AG09309 (cell line): ENCODE measurements around the gene SYTL5.

ENCODE experiments used
- DNase-seq: peaks from one replicate; pipeline ENCODE4 v3.0.0-alpha.2; 2010; ENCODE audit warnings: low read depth
- H3K4me3 ChIP-seq: 2 replicates; pipeline ENCODE4 v1.5.1; 2011; ENCODE audit warnings: mild to moderate bottlenecking, low read depth, low read length, moderate library complexity; ENCODE audit not compliant: control insufficient read depth
- CTCF ChIP-seq: IDR thresholded peaks from 2 replicates; pipeline ENCODE4 v1.5.1; 2011; ENCODE audit warnings: mild to moderate bottlenecking, low read depth, low read length, inconsistent platforms; ENCODE audit not compliant: insufficient read depth, control insufficient read depth; ENCODE audit errors: missing control alignments

The SYTL5 gene

DNA sequence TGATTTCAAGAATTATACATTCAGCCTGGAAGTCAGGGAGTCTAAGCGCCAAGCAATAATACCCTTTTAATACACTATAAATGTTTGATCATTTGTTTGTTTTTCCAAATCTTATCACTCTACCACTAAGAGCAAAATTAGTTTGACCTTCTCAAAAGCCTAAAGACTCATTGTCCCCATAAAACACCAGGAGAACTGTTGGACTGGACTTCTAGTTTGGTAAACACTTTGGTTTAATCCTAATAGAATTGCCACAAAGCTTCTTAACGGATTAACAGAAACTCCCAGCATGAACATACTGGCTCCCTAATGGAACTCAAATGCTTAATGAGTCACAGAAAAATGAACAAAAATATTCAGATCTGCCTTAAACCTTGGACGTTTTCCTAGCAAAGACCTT, 34.9 kb downstream of the SYTL5 start:
- DNase-seq: no peak
- TF ChIP-seq CTCF: no peak
- no peak overlapping the region for H3K4me3 ChIP-seq

GRCh38 chrX:38044701-38045100, 38.3 kb downstream of the SYTL5 start:
- DNase-seq: no peak
- H3K4me3 ChIP-seq: no peak overlapping the region
- TF ChIP-seq CTCF: no peak

DNA sequence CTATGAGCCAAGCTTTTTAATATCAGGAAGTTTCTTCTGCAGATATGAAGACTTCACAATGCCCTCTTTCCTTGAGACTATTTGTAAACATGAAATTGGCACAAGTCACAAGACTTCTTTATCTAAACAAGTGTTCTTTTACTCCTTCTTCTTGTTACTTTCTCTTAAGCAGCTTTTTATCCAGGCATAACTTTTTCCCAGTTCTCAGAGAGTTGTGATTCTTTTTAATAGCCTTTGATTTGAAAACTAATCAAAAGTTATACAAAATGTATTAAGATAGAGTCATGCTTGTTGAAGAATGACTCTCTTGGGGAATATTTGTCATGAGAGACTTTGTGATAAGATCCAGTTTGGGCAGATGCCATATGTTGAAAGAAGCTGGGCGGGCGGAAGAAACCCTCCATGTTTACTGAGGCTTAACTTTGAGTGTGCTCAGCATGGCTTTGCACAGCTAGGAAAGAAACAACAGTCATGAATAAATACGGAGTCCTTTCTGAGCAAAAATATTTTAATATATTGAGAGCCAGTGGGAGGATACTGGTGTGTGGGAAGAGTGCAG, 39.3 kb downstream of the SYTL5 start:
- H3K4me3 ChIP-seq: no peak overlapping the region
- DNase-seq: no peak
- no peak for TF ChIP-seq CTCF

GRCh38 chrX:38048886-38049285, 42.5 kb downstream of the SYTL5 start:
- DNase-seq: no peak
- TF ChIP-seq CTCF: no peak

DNA sequence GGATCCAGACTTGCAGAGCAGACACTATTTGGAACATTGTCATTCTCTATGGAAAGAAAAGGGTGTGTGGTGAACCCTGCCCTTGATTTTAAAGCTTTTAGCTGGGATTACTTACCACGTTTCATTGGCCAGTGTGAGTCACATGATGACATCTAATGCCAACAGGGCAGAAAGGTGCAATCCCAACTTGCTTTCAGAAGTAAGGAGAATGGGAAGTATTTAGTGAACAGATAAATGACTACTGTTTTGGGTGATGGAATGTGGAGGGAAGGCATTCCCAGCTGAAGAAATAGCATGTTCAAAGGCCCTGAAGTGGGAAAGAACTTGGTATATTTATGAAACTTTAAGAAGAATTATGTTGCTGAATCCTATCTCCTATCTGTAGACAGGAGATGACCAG, 44.5 kb downstream of the SYTL5 start:
- DNase-seq: no peak
- no peak for TF ChIP-seq CTCF
- H3K4me3 ChIP-seq: no peak overlapping the region

More at GRCh38 chrX:38048886-38049285, 42.5 kb downstream of the SYTL5 start:
- no peak overlapping the region for H3K4me3 ChIP-seq

DNA sequence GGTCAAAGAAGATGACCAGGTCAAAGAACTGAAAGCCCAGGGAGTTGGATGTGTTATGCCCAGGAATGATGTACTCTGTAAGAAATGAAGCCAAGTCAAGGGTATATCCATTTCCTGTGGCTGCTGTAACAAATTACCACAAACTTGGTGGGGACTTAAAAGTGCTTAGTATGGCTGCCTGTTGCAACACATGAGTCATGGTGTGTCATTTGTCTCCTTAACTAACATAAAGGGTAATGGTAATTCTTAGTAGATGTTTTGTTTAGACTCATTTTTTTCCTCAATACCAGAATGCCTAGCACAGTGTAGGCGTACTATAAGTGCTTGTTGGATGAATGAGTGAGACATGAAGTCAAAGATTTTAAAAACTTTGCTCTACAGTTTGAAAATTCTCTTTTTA, 45.7 kb downstream of the SYTL5 start:
- DNase-seq: peak; percentile 52
- no peak for TF ChIP-seq CTCF
- H3K4me3 ChIP-seq: no peak overlapping the region

DNA sequence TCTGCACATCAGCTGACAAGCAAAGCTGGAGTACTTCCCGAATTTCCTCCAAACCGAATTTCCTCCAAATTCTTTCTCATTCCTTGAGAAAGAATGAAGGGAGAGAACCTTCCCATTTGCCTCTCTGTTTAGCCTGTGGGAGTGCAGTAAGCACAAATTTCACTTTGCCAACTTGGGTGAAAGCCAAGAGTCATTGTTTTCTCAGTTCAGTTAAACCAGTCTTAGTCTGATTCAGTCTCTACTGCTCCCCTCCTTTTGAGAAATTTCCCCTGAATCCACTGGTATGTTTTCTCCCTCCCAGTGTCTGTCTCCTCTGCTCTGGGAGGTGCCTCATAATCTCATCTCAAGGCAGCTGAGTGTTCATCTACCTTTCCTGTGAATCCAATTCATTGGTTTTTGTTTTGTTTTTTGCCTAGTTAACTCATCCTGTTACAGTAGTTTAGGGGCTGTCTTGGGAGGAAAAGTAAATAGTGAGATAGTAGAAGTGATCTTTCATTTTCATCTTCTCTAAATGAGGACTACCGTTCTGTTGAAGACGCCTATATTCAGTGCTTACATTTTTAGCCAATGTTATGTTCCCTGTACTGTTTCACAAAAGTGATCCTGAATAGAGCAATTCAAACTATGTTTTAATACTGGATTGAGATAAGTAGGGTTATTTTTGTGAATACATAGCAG, 49.0 kb downstream of the SYTL5 start:
- peak; percentile 17 for DNase-seq
- H3K4me3 ChIP-seq: no peak overlapping the region
- no peak for TF ChIP-seq CTCF
